B cell (primary cell): ENCODE measurements around the gene ATP6V1F. TPM values are rescaled to one million over a fixed set of nuclear protein-coding genes. Genes with fewer than 3 reads are reported as not detected.

Experiments used
- ATAC-seq: fragments of 200-7000 bp; cut with Tn5 transposase; one replicate; pipeline ENCODE4 v1.10.0; 2021; ENCODE audit warnings: low read depth, mild to moderate bottlenecking, moderate number of reproducible peaks, moderate library complexity
- CTCF ChIA-PET: fragments of 350-600 bp; sonication (Branson Sonifier 250); formaldehyde crosslinking; loops from one replicate; lab custom pipeline; 2021; ENCODE audit warnings: antibody characterized with exemption, inconsistent platforms; lab: Charles Lee
- POLR2A ChIA-PET: fragments of 350-600 bp; sonication (Branson Sonifier 250); formaldehyde crosslinking; loops from one replicate; lab custom pipeline; 2021; ENCODE audit warnings: antibody characterized with exemption; lab: Charles Lee
- DNase-seq: peaks from one replicate; pipeline ENCODE4 v3.0.0; 2013
- H2AFZ ChIP-seq: 2 replicates; pipeline ENCODE4 v1.6.1; 2012; ENCODE audit warnings: mild to moderate bottlenecking, low read depth, low read length; ENCODE audit not compliant: insufficient read depth, poor library complexity, severe bottlenecking
- H3K27ac ChIP-seq, 2 donors: 1 replicate in 1 of 2; 2 replicates in 1 of 2; pipeline ENCODE4 v1.5.1; 2012 to 2013; ENCODE audit warnings: low read length in 2 of 2, mild to moderate bottlenecking in 2 of 2, moderate library complexity in 1 of 2
- H3K27me3 ChIP-seq, 4 experiments: fragments of 200-600 bp in 1 of 4; sonication (generic) in 1 of 4; replicated peaks in 1 of 4; 1 replicate in 2 of 4; 2 replicates in 2 of 4; pipeline versions ENCODE4 v1.6.1 to v1.7.0; 2013 to 2016; ENCODE audit warnings: low read length in 3 of 4, mild to moderate bottlenecking in 2 of 4, mixed read lengths in 1 of 4, moderate library complexity in 1 of 4; ENCODE audit not compliant: insufficient read depth in 4 of 4, control insufficient read depth in 3 of 4; ENCODE audit errors: control extremely low read depth in 1 of 4
- H3K36me3 ChIP-seq, 2 experiments: replicated peaks in 1 of 2; 1 replicate in 1 of 2; 2 replicates in 1 of 2; pipeline versions ENCODE4 v1.6.1 to v1.7.1; 2013; ENCODE audit warnings: low read length in 1 of 2; ENCODE audit not compliant: insufficient read depth in 2 of 2, control insufficient read depth in 1 of 2; ENCODE audit errors: control extremely low read depth in 1 of 2, extremely low read depth in 1 of 2
- H3K4me1 ChIP-seq, 2 donors: fragments of 200-600 bp in 1 of 2; sonication (generic) in 1 of 2; 1 replicate in 1 of 2; 2 replicates in 1 of 2; pipeline versions ENCODE4 v1.5.1 to v1.6.1; 2013 to 2017; ENCODE audit warnings: low read length in 2 of 2; ENCODE audit not compliant: control insufficient read depth in 2 of 2, insufficient read depth in 2 of 2
- H3K4me2 ChIP-seq: replicated peaks from 2 replicates; pipeline ENCODE3; 2012; ENCODE audit warnings: mild to moderate bottlenecking, low read depth, low read length; ENCODE audit not compliant: poor library complexity, severe bottlenecking
- H3K4me3 ChIP-seq, 5 experiments: fragments of 200-600 bp in 1 of 5; sonication (generic) in 1 of 5; 1 replicate in 3 of 5; 2 replicates in 2 of 5; pipeline versions ENCODE4 v1.5.1 to v1.7.0; 2011 to 2016; ENCODE audit warnings: low read length in 4 of 5, mild to moderate bottlenecking in 4 of 5, low read depth in 2 of 5, control low read depth in 1 of 5, moderate library complexity in 1 of 5; ENCODE audit not compliant: insufficient read depth in 1 of 5; ENCODE audit errors: control extremely low read depth in 1 of 5, extremely low read depth in 1 of 5
- H3K79me2 ChIP-seq: fragments of 200-600 bp; sonication (generic); one replicate; pipeline ENCODE4 v1.6.0; 2016; ENCODE audit warnings: low read length; ENCODE audit not compliant: control insufficient read depth, insufficient read depth
- H3K9ac ChIP-seq: fragments of 200-600 bp; sonication (generic); 2 replicates; pipeline ENCODE4 v1.6.1; 2017; ENCODE audit warnings: mild to moderate bottlenecking, low read length, moderate library complexity
- H3K9me3 ChIP-seq, 3 donors: one replicate each; pipeline versions ENCODE4 v1.6.1 to v1.7.1; 2013; ENCODE audit warnings: low read length in 2 of 3; ENCODE audit not compliant: control insufficient read depth in 2 of 3, insufficient read depth in 1 of 3; ENCODE audit errors: control extremely low read depth in 1 of 3
- H4K20me1 ChIP-seq: 2 replicates; pipeline ENCODE4 v1.6.0; 2012; ENCODE audit warnings: mild to moderate bottlenecking, low read length; ENCODE audit not compliant: insufficient read depth, control insufficient read depth, poor library complexity, severe bottlenecking
- H3K27ac Mint-ChIP-seq: one replicate; pipeline ENCODE4 v1.8.0; 2021; ENCODE audit warnings: mixed read lengths
- H3K27me3 Mint-ChIP-seq: one replicate; pipeline ENCODE4 v1.8.0; 2021; ENCODE audit warnings: mixed read lengths
- H3K4me1 Mint-ChIP-seq: one replicate; pipeline ENCODE4 v1.8.0; 2021; ENCODE audit warnings: mixed read lengths
- H3K4me3 Mint-ChIP-seq: one replicate; pipeline ENCODE4 v1.8.0; 2021; ENCODE audit warnings: mixed read lengths
- H3K9me3 Mint-ChIP-seq: one replicate; pipeline ENCODE4 v1.8.0; 2022; ENCODE audit warnings: mixed read lengths; ENCODE audit not compliant: insufficient read depth
- EZH2 ChIP-seq: IDR thresholded peaks from 2 replicates; pipeline ENCODE4 v1.6.1; 2012; ENCODE audit warnings: borderline replicate concordance, low read depth, mild to moderate bottlenecking, moderate library complexity, low read length; ENCODE audit not compliant: insufficient read depth, poor library complexity, severe bottlenecking
- WGBS: methylation state at CpG from one replicate; pipeline ENCODE4 v1.1.5; 2013; ENCODE audit warnings: missing lambda C conversion rate; ENCODE audit not compliant: insufficient coverage; 5-methylcytosine and 5-hydroxymethylcytosine counted together
- intact Hi-C: fragments of 100-400 bp; cut with micrococcal nuclease; formaldehyde crosslinking; loops from one replicate; pipeline ENCODE4 v1.10.0; 2022
- polyA plus RNA-seq: library from polyadenylated mRNA; depleted of rRNA; stranded (reverse); fragments of >200 nt; gene quantifications from 2 replicates; pipeline ENCODE4 v1.2.3, GENCODE V29; 2012
- total RNA-seq, 2 donors: library from RNA; stranded (reverse); fragments of 120-200 nt in 1 of 2; gene quantifications; 1 replicate in 1 of 2; 2 replicates in 1 of 2; pipeline versions ENCODE4 v1.2.3 to v1.2.4, GENCODE V29; 2013 to 2022
- TF ChIP-seq, protein P1 (sequence below): fragments of 200-600 bp; IDR thresholded peaks from one replicate; pipeline ENCODE4 v1.8.0; 2022; ENCODE audit warnings: antibody characterized with exemption, mild to moderate bottlenecking

Gene ATP6V1F
- total and polyA plus RNA-seq, 2 donors (not counting 1 experiment from before 2014, with no cell fraction given) = 81.7 to 198 TPM

DNA sequence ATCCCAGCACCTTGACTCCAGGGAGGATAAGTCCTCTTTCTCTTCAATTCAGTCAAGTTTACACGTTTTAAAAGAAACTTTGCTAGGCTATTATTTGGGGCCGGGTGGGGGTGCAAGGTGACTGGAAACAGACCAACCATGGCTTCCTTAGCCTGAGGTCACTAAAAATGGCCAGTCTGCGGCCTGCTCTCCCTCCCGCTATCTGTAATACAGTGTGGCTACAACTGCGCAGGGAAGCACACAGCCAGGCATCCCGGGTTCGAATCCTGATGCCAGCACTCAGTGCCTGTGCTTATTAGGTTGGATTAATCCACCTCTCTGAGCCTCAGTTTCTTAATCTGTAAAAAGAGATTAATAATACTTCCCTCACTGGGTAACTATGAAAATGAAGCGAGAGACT is 19.5 kb downstream of the ATP6V1F start:
- peaks cover 4% of the 10 kb centered on the region for H3K27me3 Mint-ChIP-seq
- no peaks in the 10 kb centered on the region for H3K9me3 ChIP-seq
- no peak overlapping the region for H2AFZ ChIP-seq
- ATAC-seq (no peak), DNase-seq (no peak)
- ChIA-PET CTCF (interaction anchor here (0.6 to 2.3 kb wide), 7 partner anchors 22 to 340 kb away, joined by 4 to 13 read pairs (median 5); no protein-coding TSS in a partner anchor), POLR2A (interaction anchor here (0.7 to 2.0 kb wide), 2 partner anchors 19 to 43 kb away, joined by 4 to 6 read pairs; partner anchors contain the start of gene ATP6V1F)
- 92% methylated on average over 5 of the region's 8 CpGs for WGBS
- H3K9me3 Mint-ChIP-seq = no peaks in the 10 kb centered on the region
- H3K27me3 ChIP-seq = peaks cover 0 to 12% (median 3%) of the 10 kb centered on the region in 4 experiments
- TF ChIP-seq, protein P1, sequence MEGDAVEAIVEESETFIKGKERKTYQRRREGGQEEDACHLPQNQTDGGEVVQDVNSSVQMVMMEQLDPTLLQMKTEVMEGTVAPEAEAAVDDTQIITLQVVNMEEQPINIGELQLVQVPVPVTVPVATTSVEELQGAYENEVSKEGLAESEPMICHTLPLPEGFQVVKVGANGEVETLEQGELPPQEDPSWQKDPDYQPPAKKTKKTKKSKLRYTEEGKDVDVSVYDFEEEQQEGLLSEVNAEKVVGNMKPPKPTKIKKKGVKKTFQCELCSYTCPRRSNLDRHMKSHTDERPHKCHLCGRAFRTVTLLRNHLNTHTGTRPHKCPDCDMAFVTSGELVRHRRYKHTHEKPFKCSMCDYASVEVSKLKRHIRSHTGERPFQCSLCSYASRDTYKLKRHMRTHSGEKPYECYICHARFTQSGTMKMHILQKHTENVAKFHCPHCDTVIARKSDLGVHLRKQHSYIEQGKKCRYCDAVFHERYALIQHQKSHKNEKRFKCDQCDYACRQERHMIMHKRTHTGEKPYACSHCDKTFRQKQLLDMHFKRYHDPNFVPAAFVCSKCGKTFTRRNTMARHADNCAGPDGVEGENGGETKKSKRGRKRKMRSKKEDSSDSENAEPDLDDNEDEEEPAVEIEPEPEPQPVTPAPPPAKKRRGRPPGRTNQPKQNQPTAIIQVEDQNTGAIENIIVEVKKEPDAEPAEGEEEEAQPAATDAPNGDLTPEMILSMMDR = no peak
- TF ChIP-seq EZH2 = no peak
- no peak overlapping the region for H3K4me3 Mint-ChIP-seq
- H3K9ac ChIP-seq = no peak overlapping the region
- H3K27ac ChIP-seq = no peak overlapping the region
- intact Hi-C loops = no loop called here
- H3K4me1 Mint-ChIP-seq = peaks cover 3% of the 10 kb centered on the region
- no peaks in the 10 kb centered on the region for H3K36me3 ChIP-seq
- no peak overlapping the region for H3K4me3 ChIP-seq
- peaks cover 0 to 6% of the 10 kb centered on the region in 2 donors for H3K4me1 ChIP-seq
- H3K4me2 ChIP-seq = no peak overlapping the region
- H3K79me2 ChIP-seq = no peaks in the 10 kb centered on the region
- H4K20me1 ChIP-seq = no peaks in the 10 kb centered on the region
- no peak overlapping the region for H3K27ac Mint-ChIP-seq

DNA sequence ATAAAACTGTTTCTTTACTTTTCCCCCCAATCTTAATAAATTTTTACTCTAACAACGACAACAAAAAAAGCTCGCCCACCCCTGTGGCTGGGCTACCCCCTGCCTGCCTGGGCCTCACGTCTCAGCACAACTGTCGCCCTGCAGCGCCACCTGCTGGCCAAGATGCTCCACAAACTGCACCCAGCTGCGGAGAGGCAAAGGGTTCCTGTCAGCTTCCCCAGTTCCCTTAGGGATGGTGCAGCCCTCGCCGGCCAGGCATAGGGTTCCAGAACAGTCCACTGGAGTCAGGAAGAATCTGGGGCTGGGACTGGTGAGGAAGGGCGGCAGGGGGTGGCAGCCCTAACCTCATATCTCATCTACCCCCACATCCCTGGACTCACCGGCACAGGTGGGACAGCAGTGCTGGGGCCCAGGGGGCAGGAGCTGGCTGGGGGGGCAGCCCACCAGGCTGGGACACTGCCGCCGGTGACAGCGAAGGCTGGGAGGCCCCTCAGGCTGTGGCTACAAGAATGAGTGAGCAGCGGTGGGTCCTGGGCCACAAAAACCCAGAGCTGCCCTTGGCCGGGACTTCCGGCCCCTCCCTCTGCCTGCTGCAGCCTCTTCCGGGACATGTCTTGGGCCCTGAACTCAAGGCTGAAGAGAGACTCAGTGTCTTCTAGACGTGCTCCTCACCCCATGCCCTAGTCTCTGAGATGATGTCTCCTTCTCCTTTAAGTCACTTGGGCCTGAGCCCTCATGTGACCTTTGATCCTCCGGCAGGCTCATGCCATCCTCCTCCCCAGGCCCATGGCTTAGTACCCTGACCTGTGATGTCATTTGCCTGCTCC is 21.2 kb downstream of the ATP6V1F start:
- TF ChIP-seq, protein P1 = peak; percentile 97
- no peak for TF ChIP-seq EZH2
- Histone ChIP-seq H3K27me3 (peaks cover 0 to 18% (median 3%) of the 10 kb centered on the region in 4 experiments), H3K79me2 (no peaks in the 10 kb centered on the region), H3K36me3 (no peaks in the 10 kb centered on the region), H3K27ac (no peak overlapping the region), H3K4me3 (peak overlapping the region in 4 of 5 experiments; percentile 33 to 59 (median 40)), H4K20me1 (no peaks in the 10 kb centered on the region), H3K9me3 (no peaks in the 10 kb centered on the region), H3K4me2 (peak overlapping the region; percentile 55), H2AFZ (peak overlapping the region; percentile 61), H3K9ac (peak overlapping the region; percentile 45), H3K4me1 (peaks cover 0 to 6% of the 10 kb centered on the region in 2 donors)
- CTCF ChIA-PET = interaction anchor here (0.6 to 2.6 kb wide), 39 partner anchors 9 to 465 kb away, joined by 3 to 21 read pairs (median 4); partner anchors contain the start of genes ATP6V1F, GARIN1A, IRF5 and METTL2B
- H3K27me3 Mint-ChIP-seq = peaks cover 4% of the 10 kb centered on the region
- H3K4me1 Mint-ChIP-seq = peaks cover 3% of the 10 kb centered on the region
- peak; percentile 87 for DNase-seq
- peak; percentile 88 for ATAC-seq
- H3K9me3 Mint-ChIP-seq = no peaks in the 10 kb centered on the region
- WGBS = 42% methylated on average over 18 of the region's 19 CpGs
- intact Hi-C loops = loop anchor here (1.0 kb wide), 3 partner anchors 42 to 275 kb away; partner anchors contain the start of gene CCDC136
- H3K27ac Mint-ChIP-seq = peak overlapping the region; percentile 53
- POLR2A ChIA-PET = interaction anchor here (1.4 to 2.0 kb wide), 2 partner anchors 10 to 21 kb away, joined by 3 to 6 read pairs; partner anchors contain the start of gene ATP6V1F
- H3K4me3 Mint-ChIP-seq = peak overlapping the region; percentile 44
